Stomach (tissue), 9 donors: ENCODE data around the gene RCE1. TPM values are rescaled to one million over a fixed set of nuclear protein-coding genes. Genes with fewer than 3 reads are reported as not detected.
A peak's percentile ranks its signal among the peaks of the same experiment; 100 is the strongest.

Experiments
- DNase-seq, 2 donors: peaks; one replicate each; pipeline versions ENCODE4 v3.0.0 to v3.0.0-alpha.2; 2013 to 2019
- H3K27ac ChIP-seq, 5 donors: fragments of 200-600 bp in 4 of 5; sonication (generic) in 4 of 5; one replicate each; pipeline ENCODE4 v1.5.1; 2013 to 2019; ENCODE audit warnings: mild to moderate bottlenecking in 1 of 5, moderate library complexity in 1 of 5
- H3K27me3 ChIP-seq, 3 donors: fragments of 200-600 bp; sonication (generic); one replicate each; pipeline ENCODE4 v1.5.1; 2017 to 2019; ENCODE audit warnings: mixed run types in 1 of 3
- H3K36me3 ChIP-seq, 4 donors: fragments of 200-600 bp; sonication (generic); 1 replicate in 3 of 4; 2 replicates in 1 of 4; pipeline ENCODE4 v1.5.1; 2016 to 2019
- H3K4me1 ChIP-seq, 4 donors: fragments of 200-600 bp; sonication (generic); one replicate each; pipeline ENCODE4 v1.5.1; 2016 to 2019
- H3K4me3 ChIP-seq, 4 donors: fragments of 200-600 bp; sonication (generic) in 3 of 4; one replicate each; pipeline ENCODE4 v1.5.1; 2016 to 2019; ENCODE audit warnings: mild to moderate bottlenecking in 1 of 4
- H3K9me3 ChIP-seq, 4 donors: fragments of 200-600 bp; sonication (generic); one replicate each; pipeline ENCODE4 v1.5.1; 2016 to 2019
- EP300 ChIP-seq: sonication (generic); formaldehyde crosslinking; IDR thresholded peaks from one replicate; pipeline ENCODE4 v1.6.1; 2017; ENCODE audit warnings: antibody characterized with exemption
- POLR2A ChIP-seq, 4 donors: fragments of 450-650 bp; IDR thresholded peaks; one replicate each; pipeline ENCODE4 v1.6.1; 2016; ENCODE audit warnings: antibody characterized with exemption in 4 of 4, control low read depth in 2 of 4, mild to moderate bottlenecking in 1 of 4, moderate library complexity in 1 of 4
- POLR2AphosphoS5 ChIP-seq, 3 donors: sonication (generic); formaldehyde crosslinking; IDR thresholded peaks; one replicate each; pipeline ENCODE4 v1.6.1; 2016; ENCODE audit warnings: antibody characterized with exemption in 3 of 3
- WGBS, 5 donors: extraction: QIAGEN DNeasy Blood & Tissue Kit in 3 of 5; methylation state at CpG; one replicate each; pipeline versions ENCODE4 v1.1.5 to v1.1.7; 2013 to 2018; 5-methylcytosine and 5-hydroxymethylcytosine counted together
- intact Hi-C: fragments of 100-400 bp; cut with DNase I; formaldehyde crosslinking; loops from one replicate; pipeline ENCODE4 v1.15.1; 2023; ENCODE audit warnings: low total_unique reads
- polyA plus RNA-seq, 3 donors: library from polyadenylated mRNA; stranded (reverse); fragments of 200-250 nt; gene quantifications; one replicate each; pipeline ENCODE4 v1.2.3, GENCODE V29; 2013
- total RNA-seq, 5 donors: library from RNA; depleted of rRNA; stranded (reverse); fragments of >200 nt; gene quantifications; one replicate each; pipeline versions ENCODE4 v1.1.0 to v1.2.3, GENCODE V29; 2014 to 2016
- TF ChIP-seq, protein P1 (sequence below), 7 experiments: fragments of 450-650 bp in 4 of 7; fragments of 200-600 bp in 3 of 7; sonication (generic) in 3 of 7; IDR thresholded peaks; one replicate each; pipeline ENCODE4 v1.5.1; 2016 to 2019; ENCODE audit warnings: antibody characterized with exemption in 7 of 7, control low read depth in 2 of 7, mild to moderate bottlenecking in 1 of 7
- donor health status: healthy with polysubstance abuse.
- donor health status: Bipolar disorder and iron deficiency.
- donor health status: healthy.

Gene RCE1
- total and polyA plus RNA-seq, 8 donors = 0.58 to 124 (median 14.7) TPM

DNA sequence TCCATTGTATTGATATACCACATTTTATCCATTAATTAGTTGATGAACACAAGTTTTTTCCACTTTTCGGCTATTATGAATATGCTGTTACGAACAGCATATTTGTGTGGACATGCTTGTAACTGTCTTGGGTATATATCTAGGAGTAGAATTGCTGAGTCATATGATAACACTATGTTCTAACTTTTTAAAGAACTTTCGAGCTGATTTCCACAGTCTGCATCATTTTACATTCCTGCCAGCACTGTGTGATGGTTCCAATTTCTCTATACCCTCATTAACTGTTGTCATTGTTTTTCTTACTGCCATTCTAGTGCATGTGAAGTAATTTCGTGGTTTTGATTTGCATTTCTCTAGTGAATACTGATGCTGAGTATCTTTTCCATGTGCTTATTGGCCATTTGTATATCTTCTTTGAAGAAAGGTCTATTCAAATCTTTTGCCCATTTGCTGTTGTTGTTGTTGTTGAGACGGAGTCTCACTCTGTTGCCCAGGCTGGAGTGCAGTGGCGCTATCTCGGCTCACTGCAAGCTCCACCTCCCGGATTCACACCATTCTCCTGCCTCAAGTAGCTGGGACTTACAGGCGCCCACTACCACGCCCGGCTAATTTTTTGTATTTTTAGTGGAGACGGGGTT lies 7.4 kb upstream of the RCE1 start:
- H3K9me3 ChIP-seq = no peaks in the 10 kb centered on the region
- peaks cover 0 to 25% (median 22%) of the 10 kb centered on the region in 4 donors for H3K36me3 ChIP-seq
- H3K27ac ChIP-seq = no peak overlapping the region
- no peak overlapping the region for H3K4me3 ChIP-seq
- no peaks in the 10 kb centered on the region for H3K27me3 ChIP-seq
- intact Hi-C loops = no loop called here
- 84 to 89% (median 87%) methylated on average over 12 of the region's 12 CpGs for WGBS, 5 donors
- H3K4me1 ChIP-seq = peaks cover 0 to 24% (median 6%) of the 10 kb centered on the region in 4 donors
- TF ChIP-seq, protein P1, sequence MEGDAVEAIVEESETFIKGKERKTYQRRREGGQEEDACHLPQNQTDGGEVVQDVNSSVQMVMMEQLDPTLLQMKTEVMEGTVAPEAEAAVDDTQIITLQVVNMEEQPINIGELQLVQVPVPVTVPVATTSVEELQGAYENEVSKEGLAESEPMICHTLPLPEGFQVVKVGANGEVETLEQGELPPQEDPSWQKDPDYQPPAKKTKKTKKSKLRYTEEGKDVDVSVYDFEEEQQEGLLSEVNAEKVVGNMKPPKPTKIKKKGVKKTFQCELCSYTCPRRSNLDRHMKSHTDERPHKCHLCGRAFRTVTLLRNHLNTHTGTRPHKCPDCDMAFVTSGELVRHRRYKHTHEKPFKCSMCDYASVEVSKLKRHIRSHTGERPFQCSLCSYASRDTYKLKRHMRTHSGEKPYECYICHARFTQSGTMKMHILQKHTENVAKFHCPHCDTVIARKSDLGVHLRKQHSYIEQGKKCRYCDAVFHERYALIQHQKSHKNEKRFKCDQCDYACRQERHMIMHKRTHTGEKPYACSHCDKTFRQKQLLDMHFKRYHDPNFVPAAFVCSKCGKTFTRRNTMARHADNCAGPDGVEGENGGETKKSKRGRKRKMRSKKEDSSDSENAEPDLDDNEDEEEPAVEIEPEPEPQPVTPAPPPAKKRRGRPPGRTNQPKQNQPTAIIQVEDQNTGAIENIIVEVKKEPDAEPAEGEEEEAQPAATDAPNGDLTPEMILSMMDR (IDR thresholded peaks at IDR 0.05) = no peak
- TF ChIP-seq POLR2AphosphoS5 (IDR thresholded peaks at IDR 0.05) (no peak), EP300 (no peak), POLR2A (IDR thresholded peaks at IDR 0.05) (no peak)
- no peak for DNase-seq

DNA sequence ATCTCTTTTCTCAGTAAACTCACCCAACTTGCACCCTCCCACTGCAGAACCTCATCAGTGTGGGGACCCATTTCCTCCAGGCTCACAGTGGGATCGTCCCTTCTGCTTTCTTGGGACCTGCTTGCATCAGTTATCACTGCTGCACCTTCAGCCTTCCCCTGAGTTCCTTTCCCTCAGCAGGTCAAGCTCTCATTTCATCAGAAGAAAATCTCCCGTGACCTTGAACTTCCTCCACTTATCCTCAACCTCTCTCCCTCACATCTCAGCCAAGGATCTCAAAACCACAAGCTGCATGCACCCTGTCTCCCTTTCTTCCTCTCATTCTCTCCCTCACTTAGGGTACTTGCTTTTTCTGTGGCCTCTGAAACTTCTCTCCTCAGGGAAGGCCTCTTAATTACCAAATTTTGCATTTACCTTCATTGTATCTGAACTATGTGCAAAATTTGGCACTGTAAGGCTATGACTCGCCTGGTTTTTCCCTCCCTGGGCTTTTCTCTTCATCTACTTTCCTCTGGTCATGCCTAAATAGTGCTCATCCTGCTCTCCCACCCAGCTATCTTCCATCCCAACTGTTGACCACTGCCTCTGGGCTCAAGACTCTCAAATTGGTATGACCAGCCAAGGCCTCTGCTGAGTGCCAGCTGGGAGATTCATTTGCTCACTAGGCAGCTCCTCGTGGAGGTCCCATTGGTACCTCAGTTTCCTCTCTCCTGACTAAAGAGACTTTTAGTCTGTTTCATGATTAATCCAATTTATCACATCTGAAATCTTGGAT lies 2.7 kb upstream of the RCE1 start:
- Histone ChIP-seq H3K27ac (peak overlapping the region in 1 of 5 donors; percentile 19), H3K9me3 (no peaks in the 10 kb centered on the region), H3K4me3 (no peak overlapping the region), H3K4me1 (peaks cover 26 to 50% (median 42%) of the 10 kb centered on the region in 4 donors), H3K36me3 (peaks cover 0 to 33% (median 31%) of the 10 kb centered on the region in 4 donors), H3K27me3 (no peaks in the 10 kb centered on the region)
- no peak for DNase-seq
- TF ChIP-seq, protein P1 (IDR thresholded peaks at IDR 0.05) = no peak
- TF ChIP-seq POLR2A (IDR thresholded peaks at IDR 0.05) = no peak
- TF ChIP-seq EP300 = no peak
- TF ChIP-seq POLR2AphosphoS5 (IDR thresholded peaks at IDR 0.05) = no peak
- intact Hi-C loops = no loop called here
- 78 to 84% (median 80%) methylated on average over 4 of the region's 4 CpGs for WGBS, 5 donors

DNA sequence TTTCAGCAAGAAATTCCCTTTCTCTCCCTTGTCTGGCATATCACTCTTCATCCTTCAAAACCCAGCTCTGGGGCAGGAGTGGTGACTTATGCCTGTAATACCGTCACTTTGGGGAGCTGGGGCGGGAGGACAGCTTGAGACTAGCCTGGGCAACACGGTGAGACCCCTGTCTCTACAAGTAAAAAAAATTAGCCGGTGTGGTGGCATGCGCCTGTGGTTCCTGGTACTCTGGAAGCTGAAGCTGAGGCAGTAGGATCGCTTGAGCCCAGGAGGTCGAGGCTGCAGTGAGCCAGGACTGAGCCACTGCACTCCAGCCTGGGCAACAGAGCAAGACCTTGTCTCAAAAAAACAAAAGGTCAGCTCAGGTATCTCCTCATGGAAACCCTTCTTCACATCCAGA lies 1.4 kb upstream of the RCE1 start:
- TF ChIP-seq POLR2AphosphoS5 (IDR thresholded peaks at IDR 0.05) = no peak
- TF ChIP-seq, protein P1 (IDR thresholded peaks at IDR 0.05) = no peak
- TF ChIP-seq EP300 = no peak
- TF ChIP-seq POLR2A (IDR thresholded peaks at IDR 0.05) = no peak
- H3K27ac ChIP-seq = peak overlapping the region in 3 of 5 donors; percentile 97 to 99 (median 98)
- H3K27me3 ChIP-seq = no peaks in the 10 kb centered on the region
- no peak for DNase-seq
- H3K9me3 ChIP-seq = no peaks in the 10 kb centered on the region
- intact Hi-C loops = no loop called here
- H3K4me1 ChIP-seq = peaks cover 26 to 50% (median 43%) of the 10 kb centered on the region in 4 donors
- WGBS, 5 donors = 81 to 87% (median 83%) methylated on average over 7 of the region's 7 CpGs
- peak overlapping the region; percentile 69 to 99 (median 96) for H3K4me3 ChIP-seq
- H3K36me3 ChIP-seq = peaks cover 12 to 47% (median 42%) of the 10 kb centered on the region in 4 donors

DNA sequence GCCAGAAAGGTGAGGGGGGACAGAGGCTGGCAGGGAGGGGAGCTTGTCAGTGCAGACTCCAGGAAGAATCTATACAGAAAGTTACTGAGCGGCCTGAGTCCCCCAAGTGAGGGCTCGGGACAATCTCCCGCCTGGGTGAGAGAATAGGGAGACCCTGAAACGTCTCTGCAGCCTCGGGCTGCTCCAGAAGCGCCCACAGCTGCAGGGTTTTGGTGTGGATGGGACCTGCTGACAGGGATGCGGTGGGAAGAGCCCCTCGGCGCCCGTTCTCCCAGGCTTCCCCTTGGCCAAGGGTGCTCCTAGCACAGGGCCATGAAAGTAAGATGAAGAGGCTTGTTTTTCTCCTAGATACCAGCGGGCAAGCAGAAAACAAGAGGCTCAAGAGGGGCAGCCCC lies 743 bp upstream of the RCE1 start:
- Histone ChIP-seq H3K27me3 (no peaks in the 10 kb centered on the region), H3K4me3 (peak overlapping the region; percentile 69 to 99 (median 96)), H3K36me3 (peaks cover 14 to 53% (median 48%) of the 10 kb centered on the region in 4 donors), H3K9me3 (no peaks in the 10 kb centered on the region), H3K4me1 (peaks cover 26 to 50% (median 43%) of the 10 kb centered on the region in 4 donors), H3K27ac (peak overlapping the region; percentile 97 to 99 (median 98))
- intact Hi-C loops = no loop called here
- peak in 1 of 2 donors; percentile 16 for DNase-seq
- 0 to 3% (median 1%) methylated on average over 11 of the region's 11 CpGs for WGBS, 5 donors
- TF ChIP-seq EP300 = no peak
- no peak for TF ChIP-seq POLR2AphosphoS5 (IDR thresholded peaks at IDR 0.05)
- no peak for TF ChIP-seq POLR2A (IDR thresholded peaks at IDR 0.05)
- TF ChIP-seq, protein P1 (IDR thresholded peaks at IDR 0.05) = no peak
